CD4-positive, alpha-beta T cell (primary cell): ENCODE measurements around the gene COA6. TPM values are rescaled to one million over a fixed set of nuclear protein-coding genes. Genes with fewer than 3 reads are reported as not detected.

ENCODE experiments used
- ATAC-seq: fragments of 200-7000 bp; cut with Tn5 transposase; one replicate; pipeline ENCODE4 v1.10.0; 2022; ENCODE audit warnings: mild to moderate bottlenecking; ENCODE audit not compliant: poor library complexity
- CTCF ChIA-PET: fragments of 350-600 bp; sonication (Branson Sonifier 250); formaldehyde crosslinking; loops from one replicate; lab custom pipeline; 2021; ENCODE audit warnings: antibody characterized with exemption, inconsistent platforms; lab: Charles Lee
- POLR2A ChIA-PET: fragments of 350-600 bp; sonication (Branson Sonifier 250); formaldehyde crosslinking; loops from one replicate; lab custom pipeline; 2021; ENCODE audit warnings: antibody characterized with exemption, inconsistent platforms; lab: Charles Lee
- DNase-seq, 14 experiments: peaks; one replicate each; pipeline ENCODE4 v3.0.0-alpha.2; 2013 to 2020; ENCODE audit warnings: mixed read lengths in 2 of 14
- H3K27ac ChIP-seq, 2 donors: one replicate each; pipeline versions ENCODE4 v1.5.1 to v1.7.0; 2013; ENCODE audit warnings: low read length in 2 of 2, low read depth in 1 of 2, mild to moderate bottlenecking in 1 of 2
- H3K27me3 ChIP-seq, 2 experiments: 1 replicate in 1 of 2; 2 replicates in 1 of 2; pipeline versions ENCODE4 v1.6.1 to v1.7.0; 2013; ENCODE audit warnings: low read length in 2 of 2, control low read depth in 1 of 2, mild to moderate bottlenecking in 1 of 2, moderate library complexity in 1 of 2; ENCODE audit not compliant: insufficient read depth in 2 of 2, control insufficient read depth in 1 of 2
- H3K36me3 ChIP-seq: one replicate; pipeline ENCODE4 v1.6.1; 2013; ENCODE audit warnings: low read length, control low read depth; ENCODE audit not compliant: insufficient read depth
- H3K4me1 ChIP-seq: one replicate; pipeline ENCODE4 v1.6.1; 2013; ENCODE audit warnings: low read length, control low read depth; ENCODE audit not compliant: insufficient read depth
- H3K4me3 ChIP-seq: one replicate; pipeline ENCODE4 v1.5.1; 2013; ENCODE audit warnings: mild to moderate bottlenecking, low read length, moderate library complexity
- H3K9me3 ChIP-seq, 2 experiments: 1 replicate in 1 of 2; 2 replicates in 1 of 2; pipeline versions ENCODE4 v1.6.1 to v1.7.0; 2013; ENCODE audit warnings: low read length in 2 of 2, mild to moderate bottlenecking in 2 of 2, control low read depth in 1 of 2, moderate library complexity in 1 of 2; ENCODE audit not compliant: control insufficient read depth in 1 of 2, insufficient read depth in 1 of 2
- H3K27ac Mint-ChIP-seq: one replicate; pipeline ENCODE4 v1.8.0; 2020; ENCODE audit warnings: mixed read lengths
- H3K27me3 Mint-ChIP-seq: one replicate; pipeline ENCODE4 v1.8.0; 2021; ENCODE audit warnings: mixed read lengths
- H3K36me3 Mint-ChIP-seq: one replicate; pipeline ENCODE4 v1.8.0; 2021; ENCODE audit warnings: low read depth, mixed read lengths
- H3K4me1 Mint-ChIP-seq: one replicate; pipeline ENCODE4 v1.8.0; 2021; ENCODE audit warnings: low read depth, mixed read lengths
- H3K4me3 Mint-ChIP-seq: one replicate; pipeline ENCODE4 v1.8.0; 2020; ENCODE audit warnings: mild to moderate bottlenecking, mixed read lengths
- H3K9me3 Mint-ChIP-seq: one replicate; pipeline ENCODE4 v1.8.0; 2020; ENCODE audit warnings: mixed read lengths
- intact Hi-C, 2 experiments: fragments of 100-400 bp; cut with DNase I in 1 of 2; cut with micrococcal nuclease in 1 of 2; formaldehyde crosslinking; loops; one replicate each; pipeline versions ENCODE4 v1.15.1 to v1.9.0; 2023 to 2025; cut with DNase I, micrococcal nuclease
- total RNA-seq, 174 experiments: library from RNA in 2 of 174; stranded (reverse) in 2 of 174; gene quantifications; one replicate each; pipeline ENCODE4 v1.2.3 and lab custom pipeline; 2021 to 2026
- TF ChIP-seq, protein P1 (sequence below): fragments of 200-600 bp; IDR thresholded peaks from one replicate; pipeline ENCODE4 v1.8.0; 2022; ENCODE audit warnings: antibody characterized with exemption, mild to moderate bottlenecking

COA6 gene
- total RNA-seq, 2 experiments from 2014 or later, result 10.0 to 12.2 TPM

DNA sequence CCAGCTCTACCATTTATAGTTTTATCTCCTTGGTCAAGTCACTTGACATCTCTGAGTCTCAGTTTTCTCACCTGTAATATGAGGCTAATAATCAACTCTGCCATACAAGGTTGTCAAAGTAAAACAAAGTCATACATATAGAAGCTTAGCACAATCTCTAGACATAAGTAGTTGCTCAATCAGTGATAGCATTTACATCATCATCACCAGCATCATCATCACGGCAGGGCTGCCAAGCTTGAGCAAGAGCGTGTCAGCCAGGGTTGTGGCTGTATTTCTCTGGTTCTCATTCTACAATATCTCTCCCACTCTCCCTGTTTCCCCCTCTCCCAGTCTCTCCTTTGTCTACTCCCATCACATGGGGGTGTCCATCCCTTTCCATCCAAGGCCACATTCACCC is 41.7 kb upstream of the COA6 start:
- POLR2A ChIA-PET, result no interaction called here
- no peak for ATAC-seq
- TF ChIP-seq, protein P1, sequence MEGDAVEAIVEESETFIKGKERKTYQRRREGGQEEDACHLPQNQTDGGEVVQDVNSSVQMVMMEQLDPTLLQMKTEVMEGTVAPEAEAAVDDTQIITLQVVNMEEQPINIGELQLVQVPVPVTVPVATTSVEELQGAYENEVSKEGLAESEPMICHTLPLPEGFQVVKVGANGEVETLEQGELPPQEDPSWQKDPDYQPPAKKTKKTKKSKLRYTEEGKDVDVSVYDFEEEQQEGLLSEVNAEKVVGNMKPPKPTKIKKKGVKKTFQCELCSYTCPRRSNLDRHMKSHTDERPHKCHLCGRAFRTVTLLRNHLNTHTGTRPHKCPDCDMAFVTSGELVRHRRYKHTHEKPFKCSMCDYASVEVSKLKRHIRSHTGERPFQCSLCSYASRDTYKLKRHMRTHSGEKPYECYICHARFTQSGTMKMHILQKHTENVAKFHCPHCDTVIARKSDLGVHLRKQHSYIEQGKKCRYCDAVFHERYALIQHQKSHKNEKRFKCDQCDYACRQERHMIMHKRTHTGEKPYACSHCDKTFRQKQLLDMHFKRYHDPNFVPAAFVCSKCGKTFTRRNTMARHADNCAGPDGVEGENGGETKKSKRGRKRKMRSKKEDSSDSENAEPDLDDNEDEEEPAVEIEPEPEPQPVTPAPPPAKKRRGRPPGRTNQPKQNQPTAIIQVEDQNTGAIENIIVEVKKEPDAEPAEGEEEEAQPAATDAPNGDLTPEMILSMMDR, result no peak

DNA sequence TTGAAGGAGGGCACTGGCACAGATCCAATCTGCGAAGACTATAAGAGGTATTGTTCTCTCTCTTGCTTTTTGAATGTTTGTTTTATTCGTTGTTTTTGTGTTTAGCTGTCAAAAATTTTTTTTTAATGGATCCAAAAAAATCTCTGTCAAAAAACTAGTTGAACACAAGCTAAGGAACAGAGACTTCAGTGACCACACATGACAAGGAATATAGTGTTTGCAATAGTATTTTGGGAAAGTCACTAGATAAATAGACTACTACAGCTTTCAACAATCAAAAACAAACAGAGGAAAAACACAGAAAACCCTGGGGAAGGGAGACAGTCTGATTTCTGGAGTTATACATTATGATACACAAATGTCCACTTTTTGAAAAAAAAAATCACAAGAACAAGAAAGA is 36.9 kb upstream of the COA6 start:
- POLR2A ChIA-PET, result no interaction called here

More for the DNA sequence above, 41.7 kb upstream of the COA6 start:
- Mint-ChIP-seq H3K9me3 (peaks cover 5% of the 10 kb centered on the region), H3K27me3 (peaks cover 29% of the 10 kb centered on the region), H3K4me1 (peaks cover 4% of the 10 kb centered on the region), H3K27ac (no peak overlapping the region), H3K36me3 (peaks cover under 1% of the 10 kb centered on the region), H3K4me3 (no peak overlapping the region)
- H3K4me3 ChIP-seq, result no peak overlapping the region
- CTCF ChIA-PET, result interaction anchor here (1.1 to 1.9 kb wide), 2 partner anchors 22 to 119 kb away, joined by 4 to 5 read pairs; no protein-coding TSS in a partner anchor
- intact Hi-C loops, result no loop called here
- H3K4me1 ChIP-seq, result peaks cover 5% of the 10 kb centered on the region
- H3K36me3 ChIP-seq, result no peaks in the 10 kb centered on the region
- peaks cover 0 to 3% of the 10 kb centered on the region in 2 experiments for H3K9me3 ChIP-seq
- peak in 2 of 14 experiments; percentile 39 to 46 for DNase-seq
- H3K27ac ChIP-seq, result no peak overlapping the region
- no peaks in the 10 kb centered on the region for H3K27me3 ChIP-seq

DNA sequence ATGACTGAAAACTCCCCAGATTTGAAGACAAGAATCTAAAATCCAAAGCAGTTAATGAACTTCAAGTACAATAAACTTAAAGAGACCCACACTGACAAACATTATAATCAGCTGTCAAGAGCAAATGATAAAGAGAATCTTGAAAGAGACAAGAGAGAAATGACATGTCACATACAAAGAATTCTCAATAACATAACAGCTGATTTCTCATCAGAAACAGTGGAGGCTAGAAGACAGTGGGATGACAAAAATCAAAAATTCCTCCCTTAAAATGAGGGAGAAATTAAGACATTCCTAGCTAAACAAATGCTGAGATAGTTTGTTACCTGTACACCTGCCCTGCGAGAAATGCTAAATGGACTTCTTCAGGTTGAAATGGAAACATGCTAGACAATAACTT is 36.0 kb upstream of the COA6 start:
- ChIA-PET POLR2A (no interaction called here), CTCF (interaction anchor here (0.6 to 1.5 kb wide), 5 partner anchors 11 to 27 kb away, joined by 3 to 7 read pairs (median 3); no protein-coding TSS in a partner anchor)
- Histone ChIP-seq H3K9me3 (peaks cover 0 to 12% of the 10 kb centered on the region in 2 experiments), H3K4me1 (no peaks in the 10 kb centered on the region), H3K27ac (no peak overlapping the region), H3K36me3 (no peaks in the 10 kb centered on the region), H3K4me3 (no peak overlapping the region), H3K27me3 (no peaks in the 10 kb centered on the region)
- Mint-ChIP-seq H3K9me3 (peaks cover 16% of the 10 kb centered on the region), H3K27ac (no peak overlapping the region), H3K4me3 (no peak overlapping the region), H3K27me3 (peaks cover 14% of the 10 kb centered on the region), H3K36me3 (peaks cover 4% of the 10 kb centered on the region), H3K4me1 (no peaks in the 10 kb centered on the region)
- no peak for ATAC-seq
- intact Hi-C loops, result no loop called here
- DNase-seq, result no peak
- TF ChIP-seq, protein P1, result no peak

More for the DNA sequence above, 36.9 kb upstream of the COA6 start:
- Histone ChIP-seq H3K4me3 (no peak overlapping the region), H3K27ac (no peak overlapping the region), H3K4me1 (no peaks in the 10 kb centered on the region), H3K27me3 (no peaks in the 10 kb centered on the region), H3K36me3 (no peaks in the 10 kb centered on the region), H3K9me3 (peaks cover 0 to 12% of the 10 kb centered on the region in 2 experiments)
- H3K9me3 Mint-ChIP-seq, result peaks cover 16% of the 10 kb centered on the region
- no peak overlapping the region for H3K27ac Mint-ChIP-seq
- H3K4me1 Mint-ChIP-seq, result no peaks in the 10 kb centered on the region
- H3K4me3 Mint-ChIP-seq, result no peak overlapping the region
- ATAC-seq, result no peak
- peaks cover 22% of the 10 kb centered on the region for H3K27me3 Mint-ChIP-seq
- intact Hi-C loops, result no loop called here
- CTCF ChIA-PET, result interaction anchor here (1.1 to 1.5 kb wide), 4 partner anchors 10 to 26 kb away, joined by 3 to 7 read pairs (median 4); no protein-coding TSS in a partner anchor
- TF ChIP-seq, protein P1, result no peak
- peaks cover 4% of the 10 kb centered on the region for H3K36me3 Mint-ChIP-seq
- DNase-seq, result no peak
